T-helper 2 cell treated with Interferon-gamma antibody and Interleukin-4, amounts not matched to agents 5 μg/mL and 100 μg/mL, for 36 hours (primary cell): ENCODE measurements around the gene ANKS4B.
"Not testable (repeated sequence)": the region's sequence is repeated elsewhere in the genome, so short reads cannot be mapped to it uniquely, and the experiment has no call there.

Experiments used
- DNase-seq: peaks from one replicate; pipeline ENCODE4 v3.0.0; 2021; ENCODE audit warnings: low spot score
- H3K27ac Mint-ChIP-seq: one replicate; pipeline ENCODE4 v1.8.0; 2021; ENCODE audit warnings: mild to moderate bottlenecking, mixed read lengths
- H3K27me3 Mint-ChIP-seq: one replicate; pipeline ENCODE4 v1.8.0; 2021; ENCODE audit warnings: low read depth, mixed read lengths
- H3K36me3 Mint-ChIP-seq: one replicate; pipeline ENCODE4 v1.8.0; 2021; ENCODE audit warnings: low read depth, mixed read lengths
- H3K4me1 Mint-ChIP-seq: one replicate; pipeline ENCODE4 v1.8.0; 2021; ENCODE audit warnings: low read depth, mixed read lengths
- H3K4me3 Mint-ChIP-seq: one replicate; pipeline ENCODE4 v1.8.0; 2022; ENCODE audit warnings: mild to moderate bottlenecking, moderate library complexity, mixed read lengths
- H3K9me3 Mint-ChIP-seq: one replicate; pipeline ENCODE4 v1.8.0; 2021; ENCODE audit warnings: mixed read lengths

ANKS4B gene

DNA sequence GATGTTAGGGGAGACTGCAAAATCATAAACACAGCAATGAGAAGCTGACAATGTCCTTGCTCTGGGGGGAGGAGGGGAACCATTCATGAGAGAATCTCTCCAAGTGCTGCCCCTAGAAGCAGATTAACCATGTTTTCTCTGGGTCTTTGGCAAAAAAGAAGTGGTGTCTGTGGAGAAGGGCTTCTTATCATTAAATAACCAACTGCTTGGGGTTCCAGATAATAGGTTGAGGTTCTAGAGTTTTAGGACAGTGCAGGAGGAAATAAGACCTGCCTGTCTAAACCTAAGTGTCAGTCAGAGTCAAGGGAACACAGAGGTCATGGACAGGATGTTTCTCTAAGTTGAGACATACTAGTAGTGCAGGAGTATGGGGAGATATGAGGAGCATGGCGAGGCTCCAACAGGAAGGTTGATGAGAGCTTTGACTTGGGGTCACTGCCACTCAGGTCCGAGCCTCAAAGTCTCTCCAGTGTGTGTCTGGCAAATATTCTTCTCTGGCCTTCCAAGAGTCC lies 5.1 kb upstream of the ANKS4B start:
- no peak overlapping the region for H3K4me3 Mint-ChIP-seq
- no peak for DNase-seq
- peaks cover 52% of the 10 kb centered on the region for H3K27me3 Mint-ChIP-seq
- no peak overlapping the region for H3K27ac Mint-ChIP-seq
- no peaks in the 10 kb centered on the region for H3K9me3 Mint-ChIP-seq
- H3K36me3 Mint-ChIP-seq = no peaks in the 10 kb centered on the region
- H3K4me1 Mint-ChIP-seq = peaks cover 3% of the 10 kb centered on the region

DNA sequence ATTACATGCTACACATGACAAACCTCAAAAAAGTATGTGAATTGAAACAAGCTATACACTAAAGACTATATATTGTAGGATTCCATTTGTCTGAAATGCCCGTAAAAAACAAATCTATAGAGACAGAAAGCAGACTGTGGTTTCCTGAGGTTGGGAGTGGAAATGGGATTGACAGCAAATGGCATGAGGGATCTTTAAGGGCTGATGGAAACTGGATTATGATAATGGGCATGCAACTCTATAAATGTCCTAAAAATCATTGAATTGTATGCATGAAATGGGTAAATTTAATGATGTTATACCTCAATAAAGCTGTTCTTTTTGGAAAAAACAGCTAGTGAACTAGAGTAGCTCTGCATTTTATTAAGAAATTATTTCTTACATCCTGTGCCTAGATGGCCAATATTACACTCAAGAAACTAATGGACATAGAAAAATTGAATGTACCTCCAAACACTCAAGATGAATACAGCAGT lies 416 bp upstream of the ANKS4B start:
- Mint-ChIP-seq H3K36me3 (no peaks in the 10 kb centered on the region), H3K27ac (no peak overlapping the region), H3K4me1 (no peaks in the 10 kb centered on the region), H3K4me3 (no peak overlapping the region), H3K27me3 (peaks cover 35% of the 10 kb centered on the region), H3K9me3 (no peaks in the 10 kb centered on the region)
- DNase-seq = no peak

DNA sequence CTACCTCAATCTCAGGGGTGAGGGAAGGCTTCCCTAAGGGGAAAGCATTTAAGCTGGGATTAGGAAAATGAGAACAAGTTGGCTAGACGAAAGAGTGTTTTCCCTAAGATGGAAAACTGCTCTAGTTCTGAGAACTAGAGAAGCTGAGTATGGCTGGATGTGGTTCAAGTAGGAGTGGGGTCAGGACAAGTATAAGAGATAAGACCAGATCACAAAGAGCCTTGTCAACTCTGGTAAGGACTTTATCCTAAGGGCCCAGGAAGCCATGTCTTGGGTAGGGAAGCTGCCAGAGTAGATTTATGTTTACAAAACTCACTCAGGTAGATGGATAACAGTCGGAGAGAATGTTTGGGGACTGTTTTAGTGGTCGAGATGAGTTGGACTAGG lies 1.7 kb downstream of the ANKS4B start:
- Mint-ChIP-seq H3K9me3 (no peaks in the 10 kb centered on the region), H3K27ac (no peak overlapping the region), H3K4me1 (no peaks in the 10 kb centered on the region), H3K27me3 (peaks cover 16% of the 10 kb centered on the region), H3K36me3 (no peaks in the 10 kb centered on the region), H3K4me3 (no peak overlapping the region)
- no peak for DNase-seq

DNA sequence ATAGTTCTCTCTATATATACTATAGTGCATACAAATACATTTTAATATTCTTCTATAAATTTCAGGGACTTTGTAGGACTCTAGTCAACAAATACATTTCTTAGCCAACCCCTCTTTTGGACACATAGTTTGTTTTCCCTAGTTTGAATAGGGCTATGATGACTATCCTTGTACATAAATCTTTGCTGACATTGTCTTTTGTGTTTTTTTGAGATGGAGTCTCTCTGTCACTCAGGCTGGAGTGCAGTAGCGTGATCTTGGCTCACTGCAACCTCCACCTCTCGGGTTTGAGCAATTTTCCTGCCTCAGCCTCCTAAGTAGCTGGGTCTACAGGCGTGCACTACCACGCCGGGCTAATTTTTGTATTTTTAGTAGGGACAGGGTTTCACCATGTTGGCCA lies 3.3 kb downstream of the ANKS4B start:
- H3K27ac Mint-ChIP-seq = no peak overlapping the region
- no peak overlapping the region for H3K4me3 Mint-ChIP-seq
- H3K4me1 Mint-ChIP-seq = no peaks in the 10 kb centered on the region
- H3K36me3 Mint-ChIP-seq = no peaks in the 10 kb centered on the region
- H3K9me3 Mint-ChIP-seq = no peaks in the 10 kb centered on the region
- DNase-seq = no peak
- H3K27me3 Mint-ChIP-seq = peaks cover 7% of the 10 kb centered on the region

- Mint-ChIP-seq H3K4me1 (no peaks in the 10 kb centered on the region), H3K9me3 (no peaks in the 10 kb centered on the region), H3K27me3 (peaks cover 4% of the 10 kb centered on the region), H3K36me3 (no peaks in the 10 kb centered on the region), H3K4me3 (no peak overlapping the region), H3K27ac (no peak overlapping the region)
- no peak for DNase-seq
These were observed 6.1 kb downstream of the ANKS4B start for GRCh38 chr16:21239646-21240045.

DNA sequence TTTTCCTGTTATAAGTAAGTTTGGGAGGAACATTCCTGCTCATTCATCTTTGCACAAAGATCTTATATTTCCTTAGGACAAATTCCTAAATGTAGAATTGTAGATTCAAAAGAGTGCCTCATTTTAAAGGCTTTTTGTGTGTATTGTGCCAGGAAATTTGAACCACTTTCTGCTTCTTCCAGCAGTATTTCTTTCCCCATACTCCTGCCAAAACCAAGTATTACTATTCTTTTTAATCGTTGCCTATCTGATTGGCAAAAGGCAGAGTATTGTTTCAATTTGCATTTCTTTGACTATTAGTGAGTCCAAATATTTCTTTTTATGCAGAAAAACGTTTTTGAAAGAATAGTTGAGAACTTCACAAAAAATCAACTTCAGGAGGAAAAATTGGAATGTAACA lies 9.3 kb downstream of the ANKS4B start:
- DNase-seq = no peak
- H3K27ac Mint-ChIP-seq = no peak overlapping the region
- H3K27me3 Mint-ChIP-seq = peaks cover 9% of the 10 kb centered on the region
- H3K9me3 Mint-ChIP-seq = no peaks in the 10 kb centered on the region
- H3K4me3 Mint-ChIP-seq = no peak overlapping the region
- H3K4me1 Mint-ChIP-seq = no peaks in the 10 kb centered on the region
- no peaks in the 10 kb centered on the region for H3K36me3 Mint-ChIP-seq

DNA sequence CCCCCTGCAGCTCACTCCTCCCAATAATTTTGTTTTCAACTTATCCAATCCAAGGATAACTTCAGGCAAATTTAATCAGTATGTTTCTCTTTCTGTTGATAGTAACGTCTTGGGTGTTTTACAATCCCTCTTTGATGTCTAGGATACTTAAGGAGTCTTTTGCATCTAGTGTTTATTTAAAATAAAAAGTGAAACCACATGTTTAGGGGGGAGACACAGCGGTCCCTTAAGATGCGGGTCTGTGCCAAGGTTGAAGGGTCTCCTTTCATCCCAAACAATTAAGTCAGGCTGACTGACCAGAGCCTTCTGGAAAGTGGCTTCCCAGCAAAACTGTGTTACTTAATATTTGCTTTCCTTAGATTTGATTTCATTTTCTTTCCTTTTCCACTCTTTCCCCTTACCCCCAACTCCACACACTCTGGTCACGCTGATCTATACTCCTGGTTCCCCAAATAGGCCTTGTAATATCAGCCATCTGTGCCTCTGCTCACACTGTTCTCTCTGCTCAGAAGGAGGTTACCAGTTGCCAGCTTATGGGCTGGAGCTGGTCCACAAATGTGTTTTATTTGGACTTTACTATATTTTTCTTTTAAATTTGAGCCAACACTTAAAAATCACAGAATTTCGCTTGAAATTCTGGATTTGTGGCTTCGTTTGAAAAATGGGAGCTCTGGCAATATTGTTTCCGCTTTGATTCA lies 11.2 kb downstream of the ANKS4B start:
- no peak for DNase-seq
- no peaks in the 10 kb centered on the region for H3K36me3 Mint-ChIP-seq
- H3K4me1 Mint-ChIP-seq = no peaks in the 10 kb centered on the region
- no peak overlapping the region for H3K27ac Mint-ChIP-seq
- H3K27me3 Mint-ChIP-seq = peaks cover 11% of the 10 kb centered on the region
- no peak overlapping the region for H3K4me3 Mint-ChIP-seq
- no peaks in the 10 kb centered on the region for H3K9me3 Mint-ChIP-seq

- not testable (repeated sequence) for H3K4me1 Mint-ChIP-seq, H3K36me3 Mint-ChIP-seq, DNase-seq, H3K4me3 Mint-ChIP-seq, H3K27ac Mint-ChIP-seq, H3K9me3 Mint-ChIP-seq
- peaks cover 19% of the 10 kb centered on the region for H3K27me3 Mint-ChIP-seq
These were observed 14.7 kb downstream of the ANKS4B start for GRCh38 chr16:21248179-21248578.

DNA sequence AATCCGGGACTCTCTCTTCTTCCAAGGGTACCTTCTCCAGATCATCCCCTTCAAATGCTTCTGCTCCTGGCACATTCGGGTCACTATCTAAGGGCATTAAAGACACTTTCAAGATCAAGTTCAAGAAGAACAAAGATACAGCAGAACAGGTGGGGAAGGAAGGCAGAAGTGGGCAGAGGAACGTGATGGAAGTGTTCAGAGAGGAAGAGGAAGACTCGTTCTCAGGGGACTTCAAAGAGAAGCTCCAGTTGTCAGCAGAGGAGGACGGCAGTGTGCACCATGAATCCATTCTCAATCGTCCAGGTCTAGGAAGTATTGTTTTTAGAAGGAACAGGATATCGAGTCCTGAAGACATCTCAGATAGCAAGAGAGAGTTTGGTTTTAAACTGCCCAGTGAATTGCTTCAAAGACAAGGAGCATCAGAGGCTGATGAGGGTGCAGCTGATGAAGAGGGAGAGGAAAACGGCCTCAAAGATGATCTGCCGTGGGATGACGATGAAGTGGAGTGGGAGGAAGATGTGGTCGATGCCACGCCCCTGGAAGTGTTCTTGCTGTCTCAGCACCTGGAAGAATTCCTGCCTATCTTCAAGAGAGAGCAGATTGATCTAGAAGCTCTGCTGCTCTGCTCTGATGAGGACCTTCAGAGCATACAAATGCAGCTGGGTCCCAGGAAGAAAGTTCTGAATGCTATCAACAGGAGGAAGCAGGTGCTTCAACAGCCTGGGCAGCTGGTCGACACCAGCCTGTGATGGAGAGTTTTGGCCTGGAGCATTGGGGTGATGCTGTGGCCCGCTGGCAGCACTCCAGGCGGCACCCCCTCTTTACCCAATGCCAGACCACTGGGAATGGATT lies 16.8 kb downstream of the ANKS4B start:
- Mint-ChIP-seq H3K9me3 (no peaks in the 10 kb centered on the region), H3K4me3 (no peak overlapping the region), H3K27ac (no peak overlapping the region), H3K4me1 (no peaks in the 10 kb centered on the region), H3K27me3 (peaks cover 17% of the 10 kb centered on the region), H3K36me3 (no peaks in the 10 kb centered on the region)
- DNase-seq = no peak

DNA sequence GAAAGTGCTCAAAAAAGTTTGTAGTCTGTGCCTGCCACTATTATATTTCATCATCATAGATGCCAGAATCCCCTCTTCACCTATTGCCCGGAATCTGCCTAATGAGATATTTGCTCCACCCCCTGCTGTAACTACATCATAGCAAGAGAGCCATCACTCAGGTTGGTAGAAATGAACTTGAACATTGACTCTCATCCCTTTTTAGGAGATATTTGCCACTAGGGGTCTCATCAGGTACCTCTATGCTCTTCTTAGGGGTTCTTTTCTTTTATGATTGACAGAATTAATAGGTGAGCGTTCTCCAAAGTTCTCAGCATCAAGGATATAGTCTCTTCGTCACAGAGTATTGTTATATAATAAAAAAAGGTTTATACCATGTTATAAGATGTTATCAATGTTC lies 20.0 kb downstream of the ANKS4B start:
- H3K4me1 Mint-ChIP-seq = no peaks in the 10 kb centered on the region
- no peaks in the 10 kb centered on the region for H3K36me3 Mint-ChIP-seq
- no peaks in the 10 kb centered on the region for H3K9me3 Mint-ChIP-seq
- H3K27me3 Mint-ChIP-seq = peaks cover 10% of the 10 kb centered on the region
- no peak overlapping the region for H3K4me3 Mint-ChIP-seq
- DNase-seq = no peak
- no peak overlapping the region for H3K27ac Mint-ChIP-seq

GRCh38 chr16:21256636-21257035 lies 23.1 kb downstream of the ANKS4B start:
- Mint-ChIP-seq H3K27me3 (peaks cover under 1% of the 10 kb centered on the region), H3K4me3 (no peak overlapping the region)
- no peak for DNase-seq

GRCh38 chr16:21257284-21257683 lies 23.8 kb downstream of the ANKS4B start:
- DNase-seq = no peak
- H3K27me3 Mint-ChIP-seq = no peaks in the 10 kb centered on the region
- H3K27ac Mint-ChIP-seq = no peak overlapping the region
- H3K4me1 Mint-ChIP-seq = no peaks in the 10 kb centered on the region
- no peak overlapping the region for H3K4me3 Mint-ChIP-seq
- no peaks in the 10 kb centered on the region for H3K9me3 Mint-ChIP-seq
- no peaks in the 10 kb centered on the region for H3K36me3 Mint-ChIP-seq

More at GRCh38 chr16:21256636-21257035, 23.1 kb downstream of the ANKS4B start:
- Mint-ChIP-seq H3K36me3 (no peaks in the 10 kb centered on the region), H3K4me1 (no peaks in the 10 kb centered on the region), H3K9me3 (no peaks in the 10 kb centered on the region), H3K27ac (no peak overlapping the region)

DNA sequence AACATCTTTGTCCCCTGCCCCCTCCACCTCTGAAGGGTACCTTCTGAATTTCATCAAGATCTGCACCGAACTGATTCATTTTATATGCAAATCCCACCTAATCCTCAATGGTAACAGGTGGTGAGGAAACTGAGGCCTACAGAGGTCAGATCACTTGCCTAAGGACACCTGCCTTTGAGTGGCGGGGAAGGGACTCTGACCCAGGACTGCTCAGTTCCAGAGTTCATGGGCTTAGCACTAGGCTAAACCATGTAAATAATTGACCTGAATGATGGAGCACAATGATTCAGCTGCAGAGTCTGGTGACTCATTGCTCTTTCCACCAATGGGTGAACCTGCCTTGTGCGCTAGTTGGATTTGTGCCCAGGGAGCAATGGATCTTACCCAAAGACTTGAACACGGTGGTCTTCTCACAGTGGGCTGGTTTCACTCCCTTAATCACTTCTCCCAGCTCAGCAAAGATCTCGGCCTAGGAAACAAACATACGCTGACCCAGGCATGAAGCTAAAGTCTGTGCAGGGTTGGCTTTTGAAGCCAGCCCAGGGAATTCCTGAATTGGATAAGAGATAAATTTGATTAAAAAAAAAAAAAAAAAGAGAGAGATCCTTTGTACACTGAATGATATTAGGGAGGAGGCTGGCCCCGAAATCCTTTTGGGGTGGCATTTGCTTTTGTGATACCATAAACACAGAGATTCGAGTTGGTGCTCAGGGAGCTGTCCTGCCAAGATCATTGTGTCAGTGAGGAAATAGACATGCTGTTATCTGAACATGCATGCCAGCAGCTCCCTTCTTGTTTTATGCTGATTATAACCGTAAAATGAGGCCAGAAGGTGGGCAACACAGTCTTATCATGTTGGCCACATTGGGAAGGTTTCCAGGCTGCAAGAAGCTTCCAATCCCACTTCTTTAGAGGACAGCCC lies 27.6 kb downstream of the ANKS4B start:
- H3K4me3 Mint-ChIP-seq = no peak overlapping the region
- H3K36me3 Mint-ChIP-seq = no peaks in the 10 kb centered on the region
- H3K4me1 Mint-ChIP-seq = peaks cover 1% of the 10 kb centered on the region
- no peak overlapping the region for H3K27ac Mint-ChIP-seq
- H3K27me3 Mint-ChIP-seq = no peaks in the 10 kb centered on the region
- no peak for DNase-seq
- H3K9me3 Mint-ChIP-seq = no peaks in the 10 kb centered on the region
